ENCODE results near the gene SERPINH1. TPM values are rescaled to one million over a fixed set of nuclear protein-coding genes. Genes with fewer than 3 reads are reported as not detected.

The SERPINH1 gene
- polyA plus RNA-seq, 3 donors = 1.6 to 4.6 (median 2.1) TPM

- intact Hi-C loops (cut with micrococcal nuclease) = no loop called here
- no peak overlapping the region for H2AFZ ChIP-seq (ENCODE audit: insufficient read depth, low read depth, low read length, poor library complexity, severe bottlenecking)
- no peak overlapping the region for H3K9ac ChIP-seq (ENCODE audit: insufficient read depth, low read length, poor library complexity, severe bottlenecking)
- 94% methylated on average over 4 of the region's 6 CpGs for WGBS (ENCODE audit: insufficient coverage)
- H3K4me3 Mint-ChIP-seq = no peak overlapping the region
- TF ChIP-seq, protein P1, sequence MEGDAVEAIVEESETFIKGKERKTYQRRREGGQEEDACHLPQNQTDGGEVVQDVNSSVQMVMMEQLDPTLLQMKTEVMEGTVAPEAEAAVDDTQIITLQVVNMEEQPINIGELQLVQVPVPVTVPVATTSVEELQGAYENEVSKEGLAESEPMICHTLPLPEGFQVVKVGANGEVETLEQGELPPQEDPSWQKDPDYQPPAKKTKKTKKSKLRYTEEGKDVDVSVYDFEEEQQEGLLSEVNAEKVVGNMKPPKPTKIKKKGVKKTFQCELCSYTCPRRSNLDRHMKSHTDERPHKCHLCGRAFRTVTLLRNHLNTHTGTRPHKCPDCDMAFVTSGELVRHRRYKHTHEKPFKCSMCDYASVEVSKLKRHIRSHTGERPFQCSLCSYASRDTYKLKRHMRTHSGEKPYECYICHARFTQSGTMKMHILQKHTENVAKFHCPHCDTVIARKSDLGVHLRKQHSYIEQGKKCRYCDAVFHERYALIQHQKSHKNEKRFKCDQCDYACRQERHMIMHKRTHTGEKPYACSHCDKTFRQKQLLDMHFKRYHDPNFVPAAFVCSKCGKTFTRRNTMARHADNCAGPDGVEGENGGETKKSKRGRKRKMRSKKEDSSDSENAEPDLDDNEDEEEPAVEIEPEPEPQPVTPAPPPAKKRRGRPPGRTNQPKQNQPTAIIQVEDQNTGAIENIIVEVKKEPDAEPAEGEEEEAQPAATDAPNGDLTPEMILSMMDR (IDR thresholded peaks at IDR 0.05) = no peak
- H4K20me1 ChIP-seq (ENCODE audit: insufficient read depth, low read length) = no peaks in the 10 kb centered on the region
- H3K27me3 Mint-ChIP-seq (ENCODE audit: low read depth in 3 of 3) = peaks cover 10 to 18% (median 15%) of the 10 kb centered on the region in 3 donors
- no peak overlapping the region for H3K27ac Mint-ChIP-seq
- H3K4me3 ChIP-seq (replicated peaks in 1 of 3; ENCODE audit: low read depth in 2 of 3, low read length in 3 of 3) = no peak overlapping the region
- H3K27ac ChIP-seq (ENCODE audit: low read depth in 1 of 2, low read length in 2 of 2) = no peak overlapping the region
- no peak overlapping the region for H3K4me2 ChIP-seq (replicated peaks; ENCODE audit: extremely low read depth, low read length, poor library complexity, severe bottlenecking)
- H3K4me1 Mint-ChIP-seq = peaks cover 5% of the 10 kb centered on the region
- no peaks in the 10 kb centered on the region for H3K4me1 ChIP-seq (ENCODE audit: control insufficient read depth in 1 of 2, insufficient read depth in 2 of 2, low read length in 2 of 2)
- no peaks in the 10 kb centered on the region for H3K36me3 ChIP-seq (replicated peaks in 1 of 2; ENCODE audit: control insufficient read depth in 1 of 2, insufficient read depth in 2 of 2, low read length in 2 of 2)
- H3K9me3 Mint-ChIP-seq = peaks cover 0 to 2% (median 0%) of the 10 kb centered on the region in 7 donors
- H3K27me3 ChIP-seq (ENCODE audit: control insufficient read depth in 2 of 2, insufficient read depth in 2 of 2, low read length in 2 of 2) = no peaks in the 10 kb centered on the region
- H3K9me3 ChIP-seq (replicated peaks in 1 of 2; ENCODE audit: control insufficient read depth in 1 of 2, insufficient read depth in 1 of 2, low read length in 2 of 2) = no peaks in the 10 kb centered on the region
- DNase-seq = no peak
- no peaks in the 10 kb centered on the region for H3K79me2 ChIP-seq (ENCODE audit: insufficient read depth, low read length)
- no peaks in the 10 kb centered on the region for H3K36me3 Mint-ChIP-seq
Observed at GRCh38 chr11:75591966-75592365, 29.9 kb downstream of the SERPINH1 start.

GRCh38 chr11:75592715-75593114, 30.7 kb downstream of the SERPINH1 start:
- Mint-ChIP-seq H3K4me1 (peaks cover 5% of the 10 kb centered on the region), H3K27ac (no peak overlapping the region), H3K9me3 (peaks cover 0 to 2% (median 0%) of the 10 kb centered on the region in 7 donors), H3K27me3 (ENCODE audit: low read depth in 3 of 3) (peaks cover 10 to 18% (median 15%) of the 10 kb centered on the region in 3 donors), H3K36me3 (no peaks in the 10 kb centered on the region), H3K4me3 (no peak overlapping the region)
- Histone ChIP-seq H2AFZ (ENCODE audit: insufficient read depth, low read depth, low read length, poor library complexity, severe bottlenecking) (no peak overlapping the region), H4K20me1 (ENCODE audit: insufficient read depth, low read length) (no peaks in the 10 kb centered on the region), H3K79me2 (ENCODE audit: insufficient read depth, low read length) (no peaks in the 10 kb centered on the region), H3K4me3 (replicated peaks in 1 of 3; ENCODE audit: low read depth in 2 of 3, low read length in 3 of 3) (no peak overlapping the region), H3K27ac (ENCODE audit: low read depth in 1 of 2, low read length in 2 of 2) (no peak overlapping the region), H3K4me1 (ENCODE audit: control insufficient read depth in 1 of 2, insufficient read depth in 2 of 2, low read length in 2 of 2) (no peaks in the 10 kb centered on the region), H3K9me3 (replicated peaks in 1 of 2; ENCODE audit: control insufficient read depth in 1 of 2, insufficient read depth in 1 of 2, low read length in 2 of 2) (no peaks in the 10 kb centered on the region), H3K27me3 (ENCODE audit: control insufficient read depth in 2 of 2, insufficient read depth in 2 of 2, low read length in 2 of 2) (no peaks in the 10 kb centered on the region), H3K4me2 (replicated peaks; ENCODE audit: extremely low read depth, low read length, poor library complexity, severe bottlenecking) (no peak overlapping the region), H3K9ac (ENCODE audit: insufficient read depth, low read length, poor library complexity, severe bottlenecking) (no peak overlapping the region), H3K36me3 (replicated peaks in 1 of 2; ENCODE audit: control insufficient read depth in 1 of 2, insufficient read depth in 2 of 2, low read length in 2 of 2) (no peaks in the 10 kb centered on the region)
- WGBS (ENCODE audit: insufficient coverage) = 42% methylated on average over 2 of the region's 2 CpGs
- DNase-seq = no peak
- TF ChIP-seq, protein P1 (IDR thresholded peaks at IDR 0.05) = no peak
- intact Hi-C loops (cut with micrococcal nuclease) = no loop called here
